ENCODE measurements around the gene FABP1. TPM values are rescaled to one million over a fixed set of nuclear protein-coding genes. Genes with fewer than 3 reads are reported as not detected.

The FABP1 gene
- not detected in 2 replicates for total RNA-seq (2012; rRNA removed)

GRCh38 chr2:88127888-88128653 lies at the start of gene FABP1:
Gene FABP1, minus strand, starts transcription at chr2:88128062. Its CDS starts 45 bp downstream, at chr2:88128017.
- no peaks in the 10 kb centered on the region for H3K4me1 ChIP-seq (ENCODE audit: control insufficient read depth, insufficient read depth, low read length)
- no peak within 1 kb of the TSS for H3K4me3 ChIP-seq (ENCODE audit: low read length)
- H3K9me3 ChIP-seq (replicated peaks; ENCODE audit: low read length), result no peaks in the 10 kb centered on the region
- peaks cover 7% of the 10 kb centered on the region for H3K27me3 ChIP-seq (ENCODE audit: control insufficient read depth, insufficient read depth, low read length)
- no peaks in the 10 kb centered on the region for H3K36me3 ChIP-seq (ENCODE audit: insufficient read depth, low read length)
- H3K4me2 ChIP-seq (ENCODE audit: low read length), result no peak within 1 kb of the TSS
- no peak within 1 kb of the TSS for H3K9ac ChIP-seq (ENCODE audit: low read depth, low read length)

GRCh38 chr2:88177556-88177955 lies 49.7 kb upstream of the FABP1 start:
- H3K9me3 ChIP-seq (replicated peaks; ENCODE audit: low read length), result no peaks in the 10 kb centered on the region
- H3K27me3 ChIP-seq (ENCODE audit: control insufficient read depth, insufficient read depth, low read length), result no peaks in the 10 kb centered on the region
- H3K9ac ChIP-seq (ENCODE audit: low read depth, low read length), result no peak overlapping the region
- H3K4me2 ChIP-seq (ENCODE audit: low read length), result no peak overlapping the region
- H3K4me1 ChIP-seq (ENCODE audit: control insufficient read depth, insufficient read depth, low read length), result no peaks in the 10 kb centered on the region
- no peaks in the 10 kb centered on the region for H3K36me3 ChIP-seq (ENCODE audit: insufficient read depth, low read length)
- H3K4me3 ChIP-seq (ENCODE audit: low read length), result no peak overlapping the region

DNA sequence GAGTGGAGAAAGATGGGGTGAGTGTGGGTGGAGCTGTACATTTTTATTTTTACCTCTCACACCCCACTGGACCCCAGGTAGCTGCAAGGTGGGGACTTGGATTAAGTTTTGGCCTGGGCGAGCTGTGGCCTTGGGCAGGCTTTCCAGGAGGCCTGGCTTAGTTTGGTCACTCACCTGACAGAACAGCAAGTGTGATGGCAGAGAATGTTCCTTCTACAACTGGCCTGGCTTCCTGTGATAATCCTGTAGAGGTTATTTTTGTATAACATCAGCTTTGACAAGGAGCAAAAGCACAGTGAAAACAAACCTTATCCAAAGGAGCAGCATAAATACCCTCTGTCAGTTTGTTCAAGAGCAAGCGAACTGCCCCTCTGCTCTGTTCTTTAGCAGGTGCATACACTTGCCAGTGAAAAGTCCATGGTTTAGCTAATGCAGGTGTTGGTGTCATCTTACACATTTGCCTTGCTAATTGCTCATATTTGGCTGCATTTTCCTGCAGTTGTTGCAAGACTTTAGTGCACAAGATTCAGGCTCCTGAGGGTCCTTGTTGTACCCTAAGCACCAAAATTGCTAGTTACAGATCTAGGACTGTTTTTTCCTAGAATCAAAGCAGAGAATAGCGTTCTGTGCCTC lies 48.6 kb upstream of the FABP1 start:
- H3K9ac ChIP-seq (ENCODE audit: low read depth, low read length), result no peak overlapping the region
- H3K4me3 ChIP-seq (ENCODE audit: low read length), result no peak overlapping the region
- H3K36me3 ChIP-seq (ENCODE audit: insufficient read depth, low read length), result no peaks in the 10 kb centered on the region
- no peaks in the 10 kb centered on the region for H3K27me3 ChIP-seq (ENCODE audit: control insufficient read depth, insufficient read depth, low read length)
- no peaks in the 10 kb centered on the region for H3K9me3 ChIP-seq (replicated peaks; ENCODE audit: low read length)
- H3K4me1 ChIP-seq (ENCODE audit: control insufficient read depth, insufficient read depth, low read length), result no peaks in the 10 kb centered on the region
- no peak overlapping the region for H3K4me2 ChIP-seq (ENCODE audit: low read length)

- H3K9me3 ChIP-seq (replicated peaks; ENCODE audit: low read length), result no peaks in the 10 kb centered on the region
- H3K36me3 ChIP-seq (ENCODE audit: insufficient read depth, low read length), result no peaks in the 10 kb centered on the region
- no peaks in the 10 kb centered on the region for H3K4me1 ChIP-seq (ENCODE audit: control insufficient read depth, insufficient read depth, low read length)
- H3K4me2 ChIP-seq (ENCODE audit: low read length), result no peak overlapping the region
- no peak overlapping the region for H3K9ac ChIP-seq (ENCODE audit: low read depth, low read length)
- H3K27me3 ChIP-seq (ENCODE audit: control insufficient read depth, insufficient read depth, low read length), result peaks cover 4% of the 10 kb centered on the region
- H3K4me3 ChIP-seq (ENCODE audit: low read length), result no peak overlapping the region
Measured at GRCh38 chr2:88172882-88173281, 45.0 kb upstream of the FABP1 start.

- Histone ChIP-seq H3K9ac (ENCODE audit: low read depth, low read length) (no peak overlapping the region), H3K9me3 (replicated peaks; ENCODE audit: low read length) (no peaks in the 10 kb centered on the region), H3K4me2 (ENCODE audit: low read length) (no peak overlapping the region), H3K36me3 (ENCODE audit: insufficient read depth, low read length) (no peaks in the 10 kb centered on the region), H3K4me1 (ENCODE audit: control insufficient read depth, insufficient read depth, low read length) (no peaks in the 10 kb centered on the region), H3K4me3 (ENCODE audit: low read length) (no peak overlapping the region), H3K27me3 (ENCODE audit: control insufficient read depth, insufficient read depth, low read length) (peaks cover 4% of the 10 kb centered on the region)
Measured at GRCh38 chr2:88171966-88172365, 44.1 kb upstream of the FABP1 start.

GRCh38 chr2:88170472-88170892 lies 42.6 kb upstream of the FABP1 start:
- Histone ChIP-seq H3K9ac (ENCODE audit: low read depth, low read length) (peak overlapping the region; percentile 83), H3K4me2 (ENCODE audit: low read length) (peak overlapping the region; percentile 86), H3K4me3 (ENCODE audit: low read length) (peak overlapping the region; percentile 70), H3K27me3 (ENCODE audit: control insufficient read depth, insufficient read depth, low read length) (peaks cover 4% of the 10 kb centered on the region), H3K4me1 (ENCODE audit: control insufficient read depth, insufficient read depth, low read length) (no peaks in the 10 kb centered on the region), H3K36me3 (ENCODE audit: insufficient read depth, low read length) (no peaks in the 10 kb centered on the region), H3K9me3 (replicated peaks; ENCODE audit: low read length) (no peaks in the 10 kb centered on the region)

DNA sequence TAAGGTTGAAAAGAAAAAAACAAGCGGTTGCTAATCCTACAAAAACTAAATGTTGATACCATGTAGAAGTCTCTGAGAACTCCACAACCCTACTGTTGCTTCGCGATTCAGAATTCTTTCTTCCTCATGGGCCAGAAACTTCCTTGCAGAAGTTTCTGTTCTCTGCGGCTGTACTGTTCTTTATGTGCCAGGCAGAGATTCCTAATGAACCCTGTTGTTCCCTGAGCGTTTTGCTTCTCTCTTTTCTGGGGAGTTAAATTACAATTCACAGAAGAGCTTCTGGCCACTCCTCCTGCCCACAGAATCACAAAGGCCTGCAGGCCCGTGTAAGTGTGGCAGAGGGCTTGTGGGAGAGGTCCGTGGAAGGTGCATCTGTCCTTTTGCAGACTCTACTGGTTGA lies 40.5 kb upstream of the FABP1 start:
- no peak overlapping the region for H3K4me2 ChIP-seq (ENCODE audit: low read length)
- no peaks in the 10 kb centered on the region for H3K4me1 ChIP-seq (ENCODE audit: control insufficient read depth, insufficient read depth, low read length)
- no peak overlapping the region for H3K4me3 ChIP-seq (ENCODE audit: low read length)
- H3K9me3 ChIP-seq (replicated peaks; ENCODE audit: low read length), result no peaks in the 10 kb centered on the region
- peaks cover 12% of the 10 kb centered on the region for H3K27me3 ChIP-seq (ENCODE audit: control insufficient read depth, insufficient read depth, low read length)
- H3K36me3 ChIP-seq (ENCODE audit: insufficient read depth, low read length), result no peaks in the 10 kb centered on the region
- no peak overlapping the region for H3K9ac ChIP-seq (ENCODE audit: low read depth, low read length)

DNA sequence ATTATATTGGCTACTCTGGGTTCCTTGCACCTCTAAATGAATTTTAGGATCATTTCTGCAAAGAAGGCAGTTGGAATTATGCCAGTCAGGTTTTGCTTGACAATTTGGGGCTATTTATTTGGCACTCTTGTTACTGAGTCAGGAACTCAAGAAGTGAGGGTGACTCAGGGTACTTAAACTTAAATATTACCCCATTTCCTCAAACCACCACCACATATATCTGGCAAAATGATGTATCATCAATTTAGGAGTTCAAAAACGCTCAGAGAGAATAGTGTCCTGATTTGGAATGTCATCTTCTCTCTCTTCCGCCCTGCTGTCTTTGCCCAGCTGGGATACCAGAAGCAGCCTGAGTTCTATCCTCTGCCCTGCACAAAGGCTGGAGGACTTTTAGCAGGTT lies 39.9 kb upstream of the FABP1 start:
- no peaks in the 10 kb centered on the region for H3K36me3 ChIP-seq (ENCODE audit: insufficient read depth, low read length)
- no peak overlapping the region for H3K4me2 ChIP-seq (ENCODE audit: low read length)
- peaks cover 14% of the 10 kb centered on the region for H3K27me3 ChIP-seq (ENCODE audit: control insufficient read depth, insufficient read depth, low read length)
- no peak overlapping the region for H3K4me3 ChIP-seq (ENCODE audit: low read length)
- H3K9ac ChIP-seq (ENCODE audit: low read depth, low read length), result no peak overlapping the region
- H3K9me3 ChIP-seq (replicated peaks; ENCODE audit: low read length), result no peaks in the 10 kb centered on the region
- no peaks in the 10 kb centered on the region for H3K4me1 ChIP-seq (ENCODE audit: control insufficient read depth, insufficient read depth, low read length)

DNA sequence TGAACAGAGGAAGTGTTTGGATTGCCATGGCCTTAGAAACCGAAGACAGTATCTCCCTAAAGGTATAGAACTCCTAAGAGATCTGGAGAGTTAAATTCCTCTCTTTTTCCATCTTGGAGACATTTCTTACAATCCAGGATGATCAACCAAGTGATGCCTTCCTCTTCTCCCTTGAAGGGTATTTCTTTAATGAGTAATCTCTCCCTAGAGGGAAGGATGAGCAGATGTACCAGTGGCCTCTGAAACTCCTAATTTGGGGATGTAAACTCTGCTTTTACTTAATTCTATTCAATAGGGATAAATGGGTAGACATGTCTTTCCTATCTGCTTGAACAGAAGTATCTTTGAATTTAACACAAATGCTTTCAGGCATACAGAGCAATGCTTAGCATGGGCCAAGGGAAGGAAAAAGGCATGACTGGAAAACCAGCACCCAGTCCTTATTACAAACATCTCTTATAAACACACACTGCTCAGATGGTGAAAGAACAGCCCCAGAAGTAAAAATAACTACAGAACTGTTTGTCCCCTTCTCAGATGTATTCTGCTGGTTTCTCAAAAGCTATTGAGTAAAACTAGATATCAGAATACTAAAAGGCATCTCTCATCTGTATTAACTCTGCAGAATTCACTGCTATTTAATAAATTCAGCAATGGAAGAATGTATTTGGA lies 37.6 kb upstream of the FABP1 start:
- H3K36me3 ChIP-seq (ENCODE audit: insufficient read depth, low read length), result no peaks in the 10 kb centered on the region
- no peak overlapping the region for H3K4me2 ChIP-seq (ENCODE audit: low read length)
- peaks cover 11% of the 10 kb centered on the region for H3K27me3 ChIP-seq (ENCODE audit: control insufficient read depth, insufficient read depth, low read length)
- no peak overlapping the region for H3K9ac ChIP-seq (ENCODE audit: low read depth, low read length)
- H3K4me1 ChIP-seq (ENCODE audit: control insufficient read depth, insufficient read depth, low read length), result no peaks in the 10 kb centered on the region
- no peaks in the 10 kb centered on the region for H3K9me3 ChIP-seq (replicated peaks; ENCODE audit: low read length)
- no peak overlapping the region for H3K4me3 ChIP-seq (ENCODE audit: low read length)

GRCh38 chr2:88161446-88162244 lies 33.8 kb upstream of the FABP1 start:
- Histone ChIP-seq H3K9ac (ENCODE audit: low read depth, low read length) (no peak overlapping the region), H3K27me3 (ENCODE audit: control insufficient read depth, insufficient read depth, low read length) (peaks cover 11% of the 10 kb centered on the region), H3K4me1 (ENCODE audit: control insufficient read depth, insufficient read depth, low read length) (no peaks in the 10 kb centered on the region), H3K9me3 (replicated peaks; ENCODE audit: low read length) (no peaks in the 10 kb centered on the region), H3K4me3 (ENCODE audit: low read length) (no peak overlapping the region), H3K4me2 (ENCODE audit: low read length) (no peak overlapping the region), H3K36me3 (ENCODE audit: insufficient read depth, low read length) (no peaks in the 10 kb centered on the region)

DNA sequence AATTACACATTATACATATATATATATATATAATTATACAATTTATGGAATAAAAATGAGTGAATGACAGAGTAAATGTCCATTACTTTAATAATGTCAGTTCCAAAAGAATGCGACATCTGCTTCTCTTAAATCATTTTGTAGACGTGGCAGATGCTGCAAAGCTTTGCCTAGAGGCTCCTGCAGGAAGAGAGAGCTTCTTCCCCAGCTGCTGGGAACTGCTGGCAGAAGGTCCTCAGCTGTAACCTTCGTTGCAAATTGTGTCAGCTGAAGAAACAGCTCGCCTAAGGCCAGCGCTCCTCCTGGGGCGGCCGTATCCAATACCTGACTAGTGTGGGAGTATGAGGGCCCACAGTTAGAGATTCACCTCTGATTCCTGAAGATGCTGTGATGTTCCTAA lies 32.7 kb upstream of the FABP1 start:
- Histone ChIP-seq H3K9me3 (replicated peaks; ENCODE audit: low read length) (no peaks in the 10 kb centered on the region), H3K4me1 (ENCODE audit: control insufficient read depth, insufficient read depth, low read length) (no peaks in the 10 kb centered on the region), H3K36me3 (ENCODE audit: insufficient read depth, low read length) (no peaks in the 10 kb centered on the region), H3K9ac (ENCODE audit: low read depth, low read length) (no peak overlapping the region), H3K4me3 (ENCODE audit: low read length) (no peak overlapping the region), H3K4me2 (ENCODE audit: low read length) (no peak overlapping the region), H3K27me3 (ENCODE audit: control insufficient read depth, insufficient read depth, low read length) (peaks cover 11% of the 10 kb centered on the region)

Data from skeletal muscle satellite cell (primary cell).